OCI-LY7 (cell line): ENCODE measurements around the gene HAVCR1. TPM values are rescaled to one million over a fixed set of nuclear protein-coding genes. Genes with fewer than 3 reads are reported as not detected.
"Not testable (repeated sequence)": the region's sequence is repeated elsewhere in the genome, so short reads cannot be mapped to it uniquely, and the experiment has no call there.

Experiments used
- BruUV-seq: library from RNA; stranded (reverse); fragments of 400-500 nt; replicated peaks from 2 replicates; lab custom pipeline; 2021; lab: Mats Ljungman, UMichigan
- CTCF ChIA-PET: fragments of 300-600 bp; sonication (Branson Sonifier 250); formaldehyde crosslinking; loops from one replicate; lab custom pipeline; 2022; ENCODE audit warnings: antibody characterized with exemption; ENCODE audit not compliant: unreplicated experiment; lab: Charles Lee
- POLR2A ChIA-PET: fragments of 300-600 bp; sonication (Branson Sonifier 250); formaldehyde crosslinking; loops from one replicate; lab custom pipeline; 2022; ENCODE audit warnings: antibody characterized with exemption; lab: Charles Lee
- DNase-seq: peaks from one replicate; pipeline ENCODE4 v3.0.0-alpha.2; 2015; ENCODE audit warnings: low spot score
- H2AFZ ChIP-seq: fragments of 200-600 bp; sonication (generic), shearing (Covaris generic); 2 replicates; pipeline ENCODE4 v1.6.1; 2014; ENCODE audit warnings: mild to moderate bottlenecking, antibody characterized with exemption, low read length, moderate library complexity
- H3K27ac ChIP-seq: fragments of 200-600 bp; sonication (generic); 2 replicates; pipeline ENCODE4 v1.5.1; 2014; ENCODE audit warnings: mixed run types, low read depth, mild to moderate bottlenecking, moderate library complexity, low read length, inconsistent platforms; ENCODE audit not compliant: poor library complexity, severe bottlenecking
- H3K36me3 ChIP-seq: fragments of 200-600 bp; sonication (generic); 2 replicates; pipeline ENCODE4 v1.6.1; 2014; ENCODE audit warnings: mild to moderate bottlenecking, antibody characterized with exemption, low read length, moderate library complexity, mixed read lengths; ENCODE audit not compliant: insufficient read depth
- H3K4me1 ChIP-seq: fragments of 200-600 bp; sonication (generic); 2 replicates; pipeline ENCODE4 v1.5.1; 2014; ENCODE audit warnings: mild to moderate bottlenecking, low read length; ENCODE audit not compliant: insufficient read depth, poor library complexity, severe bottlenecking
- H3K4me2 ChIP-seq: fragments of 200-600 bp; sonication (generic); 2 replicates; pipeline ENCODE4 v1.6.1; 2014; ENCODE audit warnings: mild to moderate bottlenecking, low read length
- H3K4me3 ChIP-seq: fragments of 200-600 bp; sonication (generic); 2 replicates; pipeline ENCODE4 v1.5.1; 2014; ENCODE audit warnings: mild to moderate bottlenecking, low read depth, low read length; ENCODE audit not compliant: poor library complexity, severe bottlenecking
- H3K79me2 ChIP-seq: fragments of 200-600 bp; sonication (generic); 2 replicates; pipeline ENCODE4 v1.6.1; 2016; ENCODE audit warnings: low read depth, mild to moderate bottlenecking, low read length, moderate library complexity, mixed read lengths; ENCODE audit not compliant: insufficient read depth
- H3K9me2 ChIP-seq: fragments of 200-600 bp; sonication (generic); 2 replicates; pipeline ENCODE4 v1.6.1; 2016; ENCODE audit warnings: mild to moderate bottlenecking, low read length, mixed read lengths; ENCODE audit not compliant: insufficient read depth
- H3K9me3 ChIP-seq: fragments of 200-600 bp; sonication (generic); 2 replicates; pipeline ENCODE4 v1.6.1; 2014; ENCODE audit warnings: mild to moderate bottlenecking, mixed run types, low read length, mixed read lengths
- H4K20me1 ChIP-seq: fragments of 200-600 bp; sonication (generic); 2 replicates; pipeline ENCODE4 v1.6.1; 2014; ENCODE audit warnings: mild to moderate bottlenecking, antibody characterized with exemption, low read length, moderate library complexity, mixed read lengths; ENCODE audit not compliant: insufficient read depth
- EZH2phosphoT487 ChIP-seq: fragments of 200-600 bp; sonication (generic); IDR thresholded peaks from 2 replicates; pipeline ENCODE4 v1.6.1; 2018; ENCODE audit warnings: low read depth, borderline replicate concordance, mild to moderate bottlenecking, mixed run types, antibody characterized with exemption, low read length, moderate library complexity, mixed read lengths
- intact Hi-C: fragments of 100-400 bp; cut with micrococcal nuclease; formaldehyde crosslinking; loops from one replicate; pipeline ENCODE4 v1.10.0; 2022; ENCODE audit not compliant: unreplicated experiment
- total RNA-seq, 2 experiments: library from RNA; depleted of rRNA in 1 of 2; stranded (reverse); fragments of >200 nt in 1 of 2; shearing (Covaris generic) in 1 of 2; gene quantifications; 2 replicates each; pipeline ENCODE4 v1.2.3, GENCODE V29; 2014 to 2022
- TF ChIP-seq, protein P1 (sequence below): fragments of 200-600 bp; sonication (generic); conservative IDR thresholded peaks from 2 replicates; pipeline ENCODE4 v1.5.1; 2014; ENCODE audit warnings: mild to moderate bottlenecking, antibody characterized with exemption, low read length, moderate library complexity, mixed read lengths

HAVCR1 gene
- total RNA-seq, 2 experiments from 2014 or later = not detected

DNA sequence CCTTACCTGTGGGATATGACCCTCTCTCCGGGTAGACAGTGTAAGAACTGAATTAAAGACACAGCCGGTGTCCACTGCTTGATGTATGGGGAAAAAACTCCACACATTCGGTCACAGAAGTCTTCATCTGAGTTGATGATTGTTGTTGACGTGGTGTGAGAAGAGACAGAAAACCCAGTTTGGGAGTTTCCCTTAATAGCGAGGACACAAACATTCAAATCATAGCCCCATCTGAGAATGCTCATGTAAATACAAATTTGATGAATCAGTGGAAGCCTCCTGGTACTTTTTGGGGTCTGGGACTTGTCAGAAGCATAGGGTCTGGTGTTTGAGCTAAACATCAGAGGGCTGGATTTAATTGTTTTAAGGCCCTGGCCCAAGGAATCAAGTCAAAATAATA lies 11.0 kb downstream of the HAVCR1 start:
- H3K4me3 ChIP-seq = no peak overlapping the region
- no peaks in the 10 kb centered on the region for H4K20me1 ChIP-seq
- H3K36me3 ChIP-seq = no peaks in the 10 kb centered on the region
- TF ChIP-seq, protein P1, sequence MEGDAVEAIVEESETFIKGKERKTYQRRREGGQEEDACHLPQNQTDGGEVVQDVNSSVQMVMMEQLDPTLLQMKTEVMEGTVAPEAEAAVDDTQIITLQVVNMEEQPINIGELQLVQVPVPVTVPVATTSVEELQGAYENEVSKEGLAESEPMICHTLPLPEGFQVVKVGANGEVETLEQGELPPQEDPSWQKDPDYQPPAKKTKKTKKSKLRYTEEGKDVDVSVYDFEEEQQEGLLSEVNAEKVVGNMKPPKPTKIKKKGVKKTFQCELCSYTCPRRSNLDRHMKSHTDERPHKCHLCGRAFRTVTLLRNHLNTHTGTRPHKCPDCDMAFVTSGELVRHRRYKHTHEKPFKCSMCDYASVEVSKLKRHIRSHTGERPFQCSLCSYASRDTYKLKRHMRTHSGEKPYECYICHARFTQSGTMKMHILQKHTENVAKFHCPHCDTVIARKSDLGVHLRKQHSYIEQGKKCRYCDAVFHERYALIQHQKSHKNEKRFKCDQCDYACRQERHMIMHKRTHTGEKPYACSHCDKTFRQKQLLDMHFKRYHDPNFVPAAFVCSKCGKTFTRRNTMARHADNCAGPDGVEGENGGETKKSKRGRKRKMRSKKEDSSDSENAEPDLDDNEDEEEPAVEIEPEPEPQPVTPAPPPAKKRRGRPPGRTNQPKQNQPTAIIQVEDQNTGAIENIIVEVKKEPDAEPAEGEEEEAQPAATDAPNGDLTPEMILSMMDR = no peak
- no peak for TF ChIP-seq EZH2phosphoT487
- BruUV-seq = no TSS peak
- CTCF ChIA-PET = no interaction called here
- intact Hi-C loops = no loop called here
- H3K9me3 ChIP-seq = no peaks in the 10 kb centered on the region
- no peaks in the 10 kb centered on the region for H3K79me2 ChIP-seq
- no peak overlapping the region for H2AFZ ChIP-seq
- no peaks in the 10 kb centered on the region for H3K4me1 ChIP-seq
- H3K27ac ChIP-seq = no peak overlapping the region
- POLR2A ChIA-PET = no interaction called here
- no peak for DNase-seq
- H3K4me2 ChIP-seq = no peak overlapping the region
- no peaks in the 10 kb centered on the region for H3K9me2 ChIP-seq

DNA sequence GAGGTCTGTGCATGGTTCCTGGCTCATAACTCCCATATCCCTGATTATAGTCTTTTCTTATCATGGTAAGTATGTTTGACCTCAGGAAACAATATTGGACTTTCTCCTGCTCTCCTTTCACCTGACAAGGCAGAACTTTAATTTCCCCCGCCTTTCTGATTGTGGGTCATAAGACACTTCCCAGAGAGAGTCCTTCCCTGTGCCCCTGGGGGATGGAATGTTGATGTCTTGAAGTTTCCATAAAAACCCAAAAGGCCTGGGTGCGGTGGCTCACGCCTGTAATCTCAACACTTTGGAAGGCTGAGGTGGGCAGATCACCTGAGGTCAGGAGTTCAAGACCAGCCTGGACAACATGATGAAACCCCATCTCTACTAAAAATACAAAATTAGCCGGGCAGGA lies 11.9 kb downstream of the HAVCR1 start:
- H3K27ac ChIP-seq, H3K4me2 ChIP-seq, CTCF ChIA-PET, H3K9me2 ChIP-seq, H2AFZ ChIP-seq, BruUV-seq, intact Hi-C loops, H3K79me2 ChIP-seq, DNase-seq, H3K4me1 ChIP-seq, H3K4me3 ChIP-seq, H4K20me1 ChIP-seq, H3K9me3 ChIP-seq, H3K36me3 ChIP-seq, POLR2A ChIA-PET: not testable (repeated sequence)

DNA sequence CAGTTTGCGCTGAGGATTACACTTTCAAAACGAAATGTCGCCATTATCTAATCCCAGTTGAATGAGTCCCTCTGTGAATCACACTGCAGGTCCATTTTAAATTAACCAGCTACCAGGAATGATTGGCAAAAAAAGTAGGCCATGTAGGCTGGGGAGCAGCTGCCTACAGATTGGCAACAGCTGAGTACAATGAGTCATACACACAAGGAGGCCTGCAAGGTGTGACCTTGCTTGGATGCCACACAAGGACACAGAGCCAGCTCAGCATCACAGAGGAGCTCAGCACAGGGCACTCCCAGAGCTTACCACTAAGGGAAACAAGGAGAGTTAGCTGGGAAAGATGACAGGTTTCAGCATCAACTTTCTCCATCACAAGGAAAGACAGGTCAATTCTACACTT lies 12.9 kb downstream of the HAVCR1 start:
- Histone ChIP-seq H3K27ac (no peak overlapping the region), H3K9me3 (no peaks in the 10 kb centered on the region), H3K79me2 (no peaks in the 10 kb centered on the region), H3K4me1 (no peaks in the 10 kb centered on the region), H3K4me2 (no peak overlapping the region), H4K20me1 (no peaks in the 10 kb centered on the region), H2AFZ (no peak overlapping the region), H3K9me2 (no peaks in the 10 kb centered on the region), H3K4me3 (no peak overlapping the region), H3K36me3 (no peaks in the 10 kb centered on the region)
- ChIA-PET CTCF (interaction anchor here (0.5 kb wide), 1 partner anchor 85 kb away, joined by 3 read pairs; no protein-coding TSS in a partner anchor), POLR2A (interaction anchor here (0.6 to 1.9 kb wide), 4 partner anchors 9 to 132 kb away, joined by 3 to 11 read pairs (median 3); no protein-coding TSS in a partner anchor)
- TF ChIP-seq, protein P1 = no peak
- TF ChIP-seq EZH2phosphoT487 = no peak
- BruUV-seq = no TSS peak
- no peak for DNase-seq
- intact Hi-C loops = no loop called here
